NCI-H82 treated with DMSO at 0.1 percent for 48 hours (cell line): ENCODE measurements around the gene MEGF9.

Experiments
- DNase-seq: peaks from one replicate; lab custom pipeline; 2025; ENCODE audit not compliant: unreplicated experiment; lab: John Stamatoyannopoulos, UW

MEGF9 gene

DNA sequence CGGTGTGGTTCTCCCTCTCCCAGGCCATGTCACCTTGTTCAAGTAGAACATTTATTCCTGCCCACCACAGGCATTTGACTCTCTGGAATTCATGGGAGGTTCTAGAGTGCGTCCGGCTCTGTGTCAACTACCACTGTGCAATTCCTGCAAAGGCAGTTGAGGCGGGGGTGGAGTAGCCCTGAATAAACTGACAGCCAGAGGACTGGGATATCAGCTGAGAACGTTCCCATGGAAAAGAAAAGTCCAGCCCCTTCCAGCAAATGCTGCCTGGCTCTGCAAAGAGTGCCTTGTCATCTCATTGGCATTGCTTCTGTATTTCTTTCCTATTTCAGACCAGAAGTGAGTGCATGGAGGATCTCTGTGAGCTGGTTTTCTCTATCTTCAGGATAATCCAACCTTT, 18.9 kb upstream of the MEGF9 start:
- no peak for DNase-seq

DNA sequence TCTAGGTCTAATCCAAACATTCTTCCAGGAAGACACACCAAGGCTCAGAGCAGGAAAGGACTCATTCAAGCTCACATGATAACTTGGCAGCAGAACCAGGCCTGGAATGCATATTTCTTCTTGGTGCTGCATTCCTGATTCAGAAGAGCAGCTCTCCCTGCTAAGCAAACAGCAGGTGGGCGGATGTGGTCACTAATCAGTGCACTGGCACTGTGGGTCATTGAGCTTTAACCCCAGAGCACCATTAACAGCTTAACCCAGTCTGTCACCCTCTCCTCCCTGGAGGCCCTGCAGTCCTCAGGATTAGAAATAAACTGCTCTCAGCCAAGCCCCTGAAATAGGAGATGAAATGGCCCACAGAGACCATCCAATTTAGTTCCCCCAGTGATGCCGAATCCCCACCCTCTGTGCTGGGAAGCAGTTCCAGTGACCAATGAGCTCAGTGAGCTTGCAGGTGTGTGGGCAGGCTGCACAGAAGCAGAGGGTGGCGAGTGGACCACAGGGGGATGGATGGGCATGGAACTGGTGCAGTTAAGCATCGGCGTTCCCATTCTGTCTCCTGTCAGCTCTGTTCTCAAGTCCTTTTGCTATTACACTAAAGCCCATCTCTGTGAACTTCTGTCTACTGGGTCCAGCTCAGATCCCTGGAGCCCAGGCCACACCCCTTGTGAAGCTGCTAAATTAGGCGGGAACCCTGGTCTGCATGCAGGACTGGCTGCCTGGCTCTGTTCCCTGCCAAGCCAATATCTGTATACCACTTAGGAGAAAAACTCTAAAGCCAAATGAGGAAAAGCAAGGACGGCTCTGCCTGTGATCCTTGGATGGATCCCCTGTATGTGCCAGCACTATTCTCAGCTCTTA, 16.6 kb upstream of the MEGF9 start:
- peak; percentile 68 for DNase-seq

DNA sequence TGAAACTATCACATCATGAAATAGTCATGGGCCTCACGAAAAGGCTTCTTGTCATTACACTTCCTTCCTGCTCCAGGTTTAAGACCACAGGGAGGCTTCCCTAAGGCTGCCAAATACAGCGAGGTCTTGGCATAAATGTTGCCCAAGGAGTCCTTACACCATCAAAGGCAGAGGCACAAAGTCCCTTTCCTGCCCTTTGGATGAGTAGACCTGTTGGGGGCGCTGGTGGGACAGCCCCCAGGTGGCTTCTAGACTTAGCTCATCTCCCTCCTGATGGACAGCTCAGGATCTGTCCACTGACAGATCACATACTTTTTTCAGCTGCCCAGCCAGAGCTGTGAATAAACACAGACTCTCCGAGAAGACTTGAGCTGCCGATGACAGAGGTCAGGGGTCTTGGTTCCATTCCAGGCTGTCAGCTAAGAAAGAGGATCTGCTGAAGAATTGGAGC, 15.5 kb upstream of the MEGF9 start:
- no peak for DNase-seq

DNA sequence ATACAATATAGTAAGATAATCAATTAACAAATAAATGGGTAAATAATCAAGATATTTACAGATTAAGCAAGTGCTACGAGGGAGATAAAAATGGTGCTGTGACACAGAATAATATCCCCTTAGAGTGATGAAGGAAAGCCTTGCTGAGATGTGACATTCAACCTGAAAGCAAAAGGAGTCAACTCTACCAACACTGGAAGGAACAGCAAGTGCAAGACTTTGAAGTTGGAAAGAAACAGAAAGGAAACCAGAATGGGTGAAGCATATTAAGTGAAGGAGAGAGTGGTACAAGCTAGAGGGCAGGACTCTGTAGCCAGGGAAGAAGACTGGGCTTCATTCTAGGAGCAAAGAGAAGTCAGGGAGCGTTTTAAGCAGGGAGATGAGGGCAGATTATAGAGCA, 12.2 kb upstream of the MEGF9 start:
- DNase-seq: no peak

DNA sequence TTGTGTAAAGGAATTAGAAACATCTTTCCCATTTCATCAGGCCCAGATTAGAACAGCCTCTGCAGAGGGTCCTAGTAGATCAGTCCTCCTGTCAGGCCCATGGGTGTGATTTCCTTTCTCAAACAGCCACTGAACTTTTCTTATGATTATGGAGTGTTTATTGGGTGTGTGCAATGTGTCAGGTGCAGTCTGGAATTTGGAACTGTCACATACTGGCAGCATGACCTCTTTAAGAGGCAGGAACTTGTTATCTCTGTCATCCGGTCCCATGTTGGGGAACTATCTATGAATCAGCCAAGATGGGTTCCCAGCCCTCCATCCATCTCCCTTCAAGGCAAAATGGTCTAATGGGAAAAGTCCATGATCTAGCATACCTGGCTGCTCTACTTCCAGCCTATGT, 11.6 kb upstream of the MEGF9 start:
- DNase-seq: no peak

DNA sequence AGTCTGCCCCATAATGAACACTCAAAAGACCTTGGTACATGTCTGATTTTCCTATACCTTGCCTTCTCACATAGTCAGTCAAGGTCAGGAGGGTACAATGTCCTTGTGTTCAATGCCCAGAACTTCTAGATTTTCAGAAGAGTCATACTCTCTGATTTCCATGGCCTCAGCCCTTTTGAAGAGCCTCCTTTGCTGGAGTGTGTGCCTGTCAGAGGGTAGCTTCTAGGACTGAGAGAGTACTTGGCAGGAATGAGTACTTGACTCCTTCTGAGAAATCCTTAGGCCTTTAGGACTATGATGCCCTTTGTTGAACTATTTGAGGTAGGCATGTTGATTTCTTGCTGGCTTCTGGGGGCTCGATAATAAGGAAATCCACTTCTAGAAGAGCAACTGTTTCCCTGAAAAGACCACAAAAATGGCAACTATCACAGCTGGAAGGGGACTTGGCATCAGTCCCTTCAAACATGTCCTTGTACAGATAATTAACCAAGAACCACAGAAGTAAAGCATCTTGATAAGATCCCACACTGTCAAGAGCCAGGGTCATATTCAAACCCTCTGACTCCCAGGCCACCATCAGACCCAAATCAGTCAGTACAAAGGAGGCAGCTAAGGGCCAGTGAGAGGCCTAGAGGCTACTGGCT, 10.6 kb upstream of the MEGF9 start:
- DNase-seq: no peak

DNA sequence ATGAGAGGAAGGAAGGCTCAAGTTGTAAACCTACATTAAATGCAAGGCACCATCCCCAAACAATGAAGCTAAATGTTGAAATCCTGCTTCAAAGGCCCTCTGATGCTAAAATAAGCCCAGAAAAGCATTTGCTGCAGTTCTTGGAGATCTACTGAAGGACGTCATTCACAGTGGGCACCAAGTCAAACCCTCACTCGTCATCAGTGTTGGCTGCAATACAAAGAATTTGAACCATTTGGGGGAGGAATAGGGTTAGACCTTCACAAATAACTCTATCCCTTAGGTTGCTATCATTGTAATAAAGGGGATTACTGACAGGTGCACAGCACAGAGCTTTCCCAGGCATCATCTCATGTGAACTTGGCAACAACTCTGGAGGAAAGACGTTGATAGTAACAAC, 9.3 kb upstream of the MEGF9 start:
- no peak for DNase-seq

DNA sequence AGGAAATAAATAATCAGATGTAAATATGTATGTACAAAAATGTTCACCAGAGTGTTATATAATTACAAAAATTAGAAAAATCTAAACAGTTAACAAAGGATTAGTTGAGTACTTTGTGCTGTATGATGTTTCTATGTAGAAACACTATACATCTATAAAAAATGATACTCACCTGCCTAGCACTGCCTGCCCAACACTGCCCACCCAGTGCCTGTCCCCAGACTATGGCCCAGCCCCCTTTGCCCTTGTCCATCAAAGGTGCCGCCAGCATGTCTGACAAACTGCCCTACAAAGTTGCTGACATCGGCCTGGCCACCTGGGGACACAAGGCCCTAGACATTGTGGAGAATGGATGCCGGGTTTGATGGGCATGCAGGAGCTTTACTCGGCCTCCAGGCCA, 6.1 kb upstream of the MEGF9 start:
- no peak for DNase-seq

DNA sequence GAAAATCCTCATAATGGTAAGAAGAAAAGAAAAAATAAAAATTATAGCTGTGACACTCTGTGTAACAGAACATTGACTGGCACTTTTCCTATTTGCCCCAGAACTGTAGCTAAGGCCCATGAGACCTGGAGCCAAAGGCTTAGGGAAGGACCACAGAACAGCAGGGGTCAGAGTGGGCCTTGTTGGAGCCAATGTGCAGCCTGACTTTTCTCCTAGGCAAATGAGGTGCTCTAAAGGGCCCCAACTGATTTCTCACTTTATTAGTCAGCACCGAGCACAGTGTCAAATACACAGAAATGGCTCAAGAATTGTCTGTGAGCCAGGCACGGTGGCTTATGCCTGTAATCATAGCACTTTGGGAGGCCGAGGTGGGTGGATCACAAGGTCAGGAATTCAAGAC, 4.0 kb upstream of the MEGF9 start:
- no peak for DNase-seq

DNA sequence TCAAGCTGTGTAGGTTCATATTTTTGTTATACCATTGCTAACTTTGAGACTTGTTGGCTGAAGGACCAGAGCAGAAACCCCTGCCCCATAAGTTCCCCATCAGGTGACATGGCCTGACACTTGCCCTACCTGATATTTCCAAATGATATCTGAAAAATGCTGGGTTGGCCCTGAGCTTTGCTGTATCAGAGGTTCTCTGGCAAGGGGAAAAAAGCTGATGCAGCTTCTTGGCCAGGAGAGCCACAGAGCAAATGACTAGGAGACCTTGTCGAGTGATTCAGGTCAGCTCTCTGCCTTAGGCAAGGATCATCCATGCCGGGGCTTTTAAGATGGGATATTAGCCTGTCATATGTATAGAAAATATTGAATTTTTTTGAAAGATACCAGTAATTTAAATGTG, 2.9 kb upstream of the MEGF9 start:
- no peak for DNase-seq

DNA sequence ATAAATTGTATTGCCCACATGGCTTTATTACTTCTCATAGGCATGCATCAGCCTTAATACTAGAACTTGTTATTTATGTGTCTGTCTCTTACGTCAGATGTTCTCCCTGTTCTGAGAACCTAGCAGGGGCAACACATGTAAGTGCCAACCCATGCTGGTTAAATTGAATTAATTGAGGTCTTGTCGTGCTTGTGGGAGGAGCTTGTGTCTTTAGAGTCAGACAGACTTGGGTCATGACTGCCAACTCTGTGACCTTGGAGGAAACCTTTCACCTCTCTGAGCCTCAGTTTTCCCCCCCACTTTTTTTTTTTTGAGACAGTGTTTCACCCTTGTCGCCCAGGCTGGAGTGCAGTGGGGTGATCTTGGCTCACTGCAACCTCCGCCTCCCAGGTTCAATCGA, 2.2 kb upstream of the MEGF9 start:
- peak; percentile 62 for DNase-seq

DNA sequence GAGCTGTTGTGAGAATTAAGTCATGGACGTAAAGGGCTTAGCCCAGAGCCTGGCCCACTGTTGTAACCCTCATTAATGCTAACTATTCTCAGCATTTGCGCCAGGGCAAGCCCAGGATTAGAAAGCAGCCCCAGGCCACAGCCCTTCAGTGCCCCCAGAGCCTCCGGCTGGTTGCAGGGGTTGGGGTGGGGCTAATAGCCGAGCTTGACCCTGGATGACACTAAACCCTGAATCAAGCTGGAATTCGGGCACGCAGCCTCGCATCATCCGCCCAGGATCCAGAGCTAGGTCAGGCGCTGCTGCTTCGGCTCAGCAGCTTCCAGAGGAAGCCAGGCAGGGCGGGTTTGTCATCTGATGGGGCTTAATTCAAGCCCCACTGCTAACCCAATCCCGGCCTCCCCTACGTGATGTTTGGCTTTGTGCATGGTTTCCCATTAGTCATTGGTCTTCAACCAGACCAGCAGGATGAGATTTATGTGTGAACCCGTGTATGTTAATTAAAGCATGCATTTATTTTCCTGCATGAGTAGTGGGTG, 1.2 kb upstream of the MEGF9 start:
- DNase-seq: peak; percentile 84

DNA sequence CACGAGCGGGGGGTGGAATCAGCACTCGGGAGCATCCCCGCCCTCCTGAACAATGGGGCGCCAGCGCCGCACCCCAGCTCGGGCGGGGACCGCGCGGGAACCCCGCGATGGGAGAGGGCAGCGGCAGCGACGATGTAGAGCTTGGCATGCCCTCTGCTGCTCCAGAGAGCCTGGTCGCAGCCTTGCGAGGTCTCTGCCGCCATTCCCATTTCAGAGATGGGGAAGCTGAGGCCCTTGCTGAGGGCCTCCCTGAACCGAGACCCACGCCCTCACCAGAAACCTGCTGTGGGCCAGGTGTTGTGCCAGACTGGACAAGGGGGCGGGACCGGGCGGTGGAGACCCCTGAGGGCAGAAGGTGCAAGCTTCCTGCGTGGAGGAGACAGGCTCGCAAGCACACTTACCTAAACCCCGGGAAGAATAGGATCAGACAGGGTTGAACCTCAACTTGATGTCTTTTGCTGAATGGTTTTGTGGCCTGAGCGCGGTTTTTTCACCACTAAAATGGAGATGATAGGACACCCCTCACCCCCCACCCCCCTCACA, 647 bp upstream of the MEGF9 start:
- no peak for DNase-seq

DNA sequence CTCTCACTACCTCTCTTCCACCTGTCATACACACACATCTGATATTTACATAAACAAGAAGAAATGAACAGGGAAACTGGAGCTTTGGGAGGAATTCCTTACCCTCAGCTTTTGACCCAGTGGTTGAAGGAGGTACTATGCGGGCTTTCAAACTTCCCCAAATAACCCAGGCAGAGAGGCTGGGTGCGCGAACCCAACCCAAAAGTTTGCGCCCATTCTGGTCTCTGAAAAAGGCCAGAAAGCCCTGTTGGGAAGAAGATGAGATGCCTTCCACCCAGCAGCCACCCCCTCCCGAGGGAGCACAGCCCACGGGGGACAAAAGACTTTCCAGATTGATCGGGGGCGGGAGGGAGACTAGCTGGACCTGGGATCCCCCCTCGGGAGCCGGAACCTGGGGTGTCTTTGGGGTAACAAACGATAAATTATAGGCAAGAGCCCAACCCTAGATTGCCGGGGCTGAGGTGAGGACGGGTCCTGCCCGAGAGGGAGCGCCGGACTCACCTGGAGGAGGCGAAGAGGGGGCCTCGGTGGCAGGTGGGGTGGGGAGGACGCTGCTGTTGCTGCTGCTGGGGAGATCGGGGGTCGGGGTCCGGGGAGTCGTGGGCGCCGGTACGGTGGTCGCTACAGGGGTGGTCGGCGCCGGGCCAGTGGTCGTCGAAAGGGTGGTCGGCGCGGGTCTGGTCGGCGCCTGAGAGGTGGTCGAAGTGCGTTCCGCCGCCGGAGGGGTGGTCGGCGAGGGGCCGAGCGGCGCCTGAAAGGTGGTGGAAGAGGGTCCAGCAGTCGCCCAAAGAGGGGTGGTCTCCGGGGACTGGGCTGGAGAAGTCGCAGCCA, 798 bp downstream of the MEGF9 start:
- DNase-seq: no peak

DNA sequence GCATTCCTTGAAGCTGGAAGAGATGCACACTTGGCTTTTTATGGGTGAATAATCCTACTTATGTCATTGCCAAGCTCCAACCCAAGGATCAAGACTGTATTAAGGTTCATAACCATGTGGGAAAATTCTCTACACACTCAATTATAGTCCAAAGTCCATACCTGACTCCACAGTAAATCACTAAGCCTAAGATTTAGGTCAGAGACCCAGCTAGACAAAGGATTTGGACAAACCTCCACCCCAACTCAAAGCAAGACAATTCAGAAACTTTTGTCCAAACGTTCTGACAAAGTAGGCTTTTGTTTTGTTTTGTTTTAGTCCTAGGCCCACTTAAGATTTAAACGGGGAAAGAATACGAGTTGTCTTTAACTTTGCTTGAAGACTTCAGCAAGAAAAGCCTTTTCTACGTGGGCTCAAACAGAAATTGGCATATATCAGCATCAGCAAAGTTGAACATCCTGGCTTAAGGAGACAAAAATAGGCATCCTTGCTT, 1.7 kb downstream of the MEGF9 start:
- DNase-seq: no peak

DNA sequence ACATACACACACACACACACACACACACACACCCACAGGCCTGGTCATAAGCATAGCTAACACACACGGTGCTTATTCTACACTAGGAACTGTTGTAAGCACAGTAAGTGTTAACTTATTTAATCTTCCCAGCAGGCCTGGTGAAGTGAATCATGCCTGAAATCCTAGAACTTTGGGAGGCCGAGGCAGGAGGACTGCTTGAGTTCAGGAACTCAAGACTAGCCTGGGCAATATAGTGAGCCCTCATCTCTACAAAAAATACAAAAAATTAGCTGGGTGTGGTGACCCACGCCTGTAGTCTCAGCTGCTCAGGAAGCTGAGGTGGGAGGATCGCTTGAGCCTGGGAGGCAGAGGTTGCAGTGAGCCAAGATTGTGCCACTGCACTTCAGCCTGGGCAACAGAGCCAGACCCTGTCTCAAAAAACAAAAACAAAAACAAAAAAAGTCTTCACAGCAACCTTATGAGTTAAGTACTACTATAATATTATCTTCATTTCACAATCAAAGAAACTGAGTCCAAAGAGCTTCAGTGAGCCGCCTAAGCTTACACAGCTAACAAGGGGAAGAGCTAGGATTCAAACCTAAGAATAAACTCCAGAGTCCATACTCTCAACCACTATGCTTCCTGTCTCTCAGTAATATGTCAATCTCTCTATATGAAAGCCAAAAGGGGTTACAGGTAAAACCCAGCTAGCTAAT, 2.3 kb downstream of the MEGF9 start:
- no peak for DNase-seq

DNA sequence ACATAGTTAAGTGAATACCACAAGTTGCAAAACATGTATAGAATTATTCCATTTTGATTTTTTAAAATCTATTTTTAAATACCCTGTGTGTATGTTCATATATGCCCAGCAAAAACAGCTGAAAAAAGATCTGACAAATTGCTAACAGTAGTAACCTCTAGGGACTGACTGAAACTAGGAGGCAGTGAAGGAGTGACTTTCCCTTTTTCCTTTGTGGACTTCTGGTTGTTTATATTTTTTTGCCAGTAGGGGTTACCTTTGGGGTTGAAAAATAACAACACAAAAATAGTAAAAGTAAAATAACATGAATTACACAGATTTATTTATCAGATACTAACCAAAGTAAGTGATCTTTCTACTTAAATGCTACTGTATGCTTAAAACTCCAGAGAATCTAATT, 2.9 kb downstream of the MEGF9 start:
- no peak for DNase-seq

DNA sequence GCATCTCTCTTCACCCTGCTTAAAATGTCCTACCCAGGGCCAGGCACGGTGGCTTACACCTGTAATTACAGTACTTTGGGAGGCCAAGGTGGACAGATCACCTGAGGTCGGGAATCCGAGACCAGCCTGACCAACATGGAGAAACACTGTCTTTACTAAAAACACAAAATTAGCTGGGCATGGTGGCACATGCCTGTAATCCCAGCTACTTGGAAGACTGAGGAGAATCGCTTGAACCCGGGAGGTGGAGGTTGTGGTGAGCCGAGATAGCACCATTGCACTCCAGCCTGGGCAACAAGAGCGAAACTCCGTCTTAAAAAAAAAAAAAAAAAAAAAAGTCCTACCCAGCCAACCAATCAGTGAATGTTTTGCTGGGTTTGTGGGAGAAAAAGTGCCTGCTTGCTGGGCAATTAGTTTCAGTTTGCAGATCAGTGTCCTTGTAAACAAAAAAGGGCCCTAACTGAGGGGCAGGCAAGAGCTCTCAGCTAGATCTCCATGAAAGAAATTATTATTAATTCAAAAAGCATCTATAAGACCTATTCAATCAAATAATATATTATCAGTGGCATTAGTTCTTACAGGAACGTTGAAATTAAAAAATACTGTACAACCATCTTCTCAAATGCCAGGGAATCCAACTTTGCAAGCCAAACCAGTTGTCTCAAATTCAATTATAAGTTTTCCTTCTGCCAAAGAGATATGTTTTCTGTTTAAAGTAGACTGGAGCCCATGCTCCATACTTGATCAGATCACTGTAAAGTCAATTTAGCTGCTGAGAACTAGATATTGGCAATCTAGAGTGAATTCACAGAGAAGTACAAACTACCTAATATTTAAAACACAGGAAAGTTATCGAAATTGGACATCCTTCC, 3.9 kb downstream of the MEGF9 start:
- DNase-seq: no peak

DNA sequence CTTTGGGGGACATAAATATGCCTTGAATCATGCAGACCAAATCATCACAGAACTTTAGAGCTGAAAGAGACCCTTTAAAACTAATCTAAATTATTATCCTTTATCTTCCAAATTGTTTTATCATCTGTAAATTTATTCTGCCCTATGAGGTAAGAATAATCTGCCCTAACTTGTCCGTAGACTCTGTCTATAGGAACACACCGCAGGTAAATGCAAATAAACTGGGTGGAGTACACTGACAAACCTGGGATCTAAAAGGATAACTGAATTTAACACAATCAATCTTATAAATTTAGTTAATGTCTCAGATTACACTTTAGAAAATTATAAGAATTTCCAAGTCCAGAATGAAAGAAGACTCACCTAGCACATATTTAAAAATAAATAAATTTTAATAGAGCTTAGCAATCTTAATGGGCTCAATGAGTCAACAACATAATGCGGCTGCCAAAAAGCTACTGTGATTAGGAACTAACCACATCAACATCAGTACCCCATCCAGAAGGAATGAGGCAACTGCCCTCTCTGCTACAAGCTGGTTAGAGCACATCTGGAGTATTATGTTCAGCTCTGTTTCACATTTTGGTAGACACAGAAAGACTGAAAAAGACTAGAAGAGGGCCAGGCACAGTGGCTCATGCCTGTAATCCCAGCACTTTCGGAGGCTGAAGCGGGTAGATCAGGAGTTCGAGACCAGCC, 5.6 kb downstream of the MEGF9 start:
- no peak for DNase-seq
